Mesodermal cell (in vitro differentiated cells): Measurements from ENCODE around the gene ATXN7L1.

ENCODE experiments used
- H3K27ac ChIP-seq: 2 replicates; pipeline ENCODE4 v1.7.0; 2013; ENCODE audit warnings: mild to moderate bottlenecking, low read depth, low read length, moderate library complexity; ENCODE audit not compliant: severe bottlenecking
- H3K36me3 ChIP-seq: 2 replicates; pipeline ENCODE4 v1.7.1; 2013; ENCODE audit warnings: mild to moderate bottlenecking, low read length, moderate library complexity; ENCODE audit not compliant: control insufficient read depth, insufficient read depth
- H3K4me1 ChIP-seq: one replicate; pipeline ENCODE4 v1.7.1; 2013; ENCODE audit warnings: mild to moderate bottlenecking, low read length; ENCODE audit not compliant: insufficient read depth, control insufficient read depth, poor library complexity, severe bottlenecking
- H3K4me3 ChIP-seq: 2 replicates; pipeline ENCODE4 v1.7.0; 2013; ENCODE audit warnings: low read length, control low read depth, mild to moderate bottlenecking; ENCODE audit not compliant: insufficient read depth, poor library complexity, severe bottlenecking; ENCODE audit errors: extremely low read depth
- H3K9me3 ChIP-seq: 2 replicates; pipeline ENCODE4 v1.7.1; 2013; ENCODE audit warnings: mild to moderate bottlenecking, low read length, moderate library complexity; ENCODE audit not compliant: control insufficient read depth
- WGBS, 2 experiments: methylation state at CpG; one replicate each; pipeline ENCODE4 v1.1.5; 2013; ENCODE audit warnings: missing lambda C conversion rate in 2 of 2; ENCODE audit not compliant: insufficient coverage in 2 of 2; 5-methylcytosine and 5-hydroxymethylcytosine counted together

The ATXN7L1 gene

DNA sequence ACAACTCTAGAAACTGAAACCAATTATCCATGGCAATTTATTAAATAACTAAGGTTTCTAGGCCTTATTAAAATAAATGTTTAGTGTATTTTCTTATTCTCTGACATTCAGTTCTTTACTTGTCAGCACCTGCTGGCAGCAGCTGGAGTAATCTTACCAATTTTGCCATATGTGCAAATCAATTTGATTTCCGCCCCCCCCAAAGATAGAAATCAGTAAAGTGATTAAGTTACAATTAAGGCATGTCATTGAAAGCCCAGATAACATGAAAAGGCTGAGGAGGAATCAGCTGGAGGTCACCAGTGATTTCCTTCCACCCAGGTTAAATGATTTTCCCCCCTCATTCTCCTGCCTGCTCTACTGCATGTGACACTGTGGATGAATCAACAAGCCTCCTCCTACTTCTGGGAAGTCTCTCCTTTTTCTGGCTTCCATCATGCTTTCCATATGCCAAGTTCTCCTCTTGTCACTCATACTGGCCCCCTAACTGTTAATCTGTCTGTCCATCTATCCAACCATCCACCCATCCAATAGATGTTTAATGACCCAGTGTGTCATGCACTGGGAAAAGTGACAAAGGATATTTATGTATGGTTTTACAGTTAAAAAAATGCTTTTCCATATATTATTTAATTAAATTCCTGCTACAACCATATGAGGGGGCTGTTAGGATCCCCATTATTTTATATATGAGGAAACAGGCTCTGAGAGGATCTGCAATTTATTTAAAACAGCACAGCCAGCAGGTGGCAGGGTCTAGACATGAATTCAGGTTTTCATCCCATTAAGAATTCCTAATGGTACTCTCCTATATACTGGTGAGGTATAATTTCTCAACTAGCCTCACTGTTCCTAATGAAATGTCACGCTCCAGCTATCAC is 116.5 kb downstream of the ATXN7L1 start:
- Histone ChIP-seq H3K27ac (no peak overlapping the region), H3K4me3 (no peak overlapping the region), H3K9me3 (no peaks in the 10 kb centered on the region), H3K4me1 (no peaks in the 10 kb centered on the region), H3K36me3 (no peaks in the 10 kb centered on the region)
- no CpG with 5 or more reads among the region's 2 CpGs for WGBS, 2 experiments

DNA sequence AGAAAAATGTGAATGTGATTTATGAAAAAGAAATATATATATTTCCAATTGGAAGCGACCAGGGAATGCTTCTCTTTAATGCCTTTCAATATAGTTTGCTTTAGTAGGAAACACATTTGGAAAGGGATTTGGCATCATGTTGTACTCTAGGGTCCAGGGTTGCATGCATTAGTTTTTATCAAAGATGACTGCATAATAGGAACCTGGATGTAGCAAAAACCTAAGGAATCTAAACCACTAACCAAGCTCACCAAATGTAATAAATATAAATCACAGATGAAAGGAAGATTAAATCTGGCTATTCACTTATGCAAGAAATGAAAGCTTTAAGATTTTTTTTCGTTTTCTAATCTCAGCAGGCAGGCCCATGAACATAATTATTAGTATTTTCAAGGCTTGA is 120.0 kb downstream of the ATXN7L1 start:
- H3K27ac ChIP-seq = no peak overlapping the region
- H3K4me1 ChIP-seq = no peaks in the 10 kb centered on the region
- H3K4me3 ChIP-seq = no peak overlapping the region
- H3K9me3 ChIP-seq = no peaks in the 10 kb centered on the region
- peaks cover 10% of the 10 kb centered on the region for H3K36me3 ChIP-seq
- 100% methylated on average over 1 of the region's 2 CpGs for WGBS, 2 experiments

DNA sequence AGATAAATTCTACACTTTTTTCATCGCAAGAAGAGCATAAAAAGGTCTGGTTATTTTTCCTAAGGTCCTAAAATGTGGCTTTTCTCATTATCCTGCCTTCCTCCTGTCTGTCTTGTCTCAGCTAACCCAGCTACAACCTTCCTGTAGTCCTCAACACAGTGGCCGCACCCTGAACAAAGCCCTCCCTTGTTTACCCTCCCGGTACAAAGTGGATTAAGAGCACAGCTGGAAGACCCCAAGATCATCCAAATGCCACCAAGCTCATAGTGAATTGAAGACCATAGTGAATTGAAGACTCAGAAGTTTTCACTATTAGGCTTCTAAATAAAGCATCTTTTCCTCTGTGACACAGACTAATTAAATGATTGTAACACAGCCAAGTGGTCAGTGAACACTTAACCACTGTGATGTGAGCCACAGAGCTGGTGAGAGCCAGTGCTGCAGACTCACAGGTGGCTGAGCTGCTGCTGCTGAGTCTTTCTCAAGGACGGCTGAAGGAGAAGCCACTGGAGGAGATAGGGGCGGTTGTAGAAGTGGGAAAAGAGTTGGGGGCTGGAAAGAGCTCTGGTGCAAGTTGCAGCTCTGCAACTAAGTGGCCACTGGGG is 123.6 kb downstream of the ATXN7L1 start:
- H3K4me1 ChIP-seq = no peaks in the 10 kb centered on the region
- WGBS, 2 experiments = 80 to 91% methylated on average over 1 to 2 of the region's 5 CpGs
- H3K9me3 ChIP-seq = no peaks in the 10 kb centered on the region

DNA sequence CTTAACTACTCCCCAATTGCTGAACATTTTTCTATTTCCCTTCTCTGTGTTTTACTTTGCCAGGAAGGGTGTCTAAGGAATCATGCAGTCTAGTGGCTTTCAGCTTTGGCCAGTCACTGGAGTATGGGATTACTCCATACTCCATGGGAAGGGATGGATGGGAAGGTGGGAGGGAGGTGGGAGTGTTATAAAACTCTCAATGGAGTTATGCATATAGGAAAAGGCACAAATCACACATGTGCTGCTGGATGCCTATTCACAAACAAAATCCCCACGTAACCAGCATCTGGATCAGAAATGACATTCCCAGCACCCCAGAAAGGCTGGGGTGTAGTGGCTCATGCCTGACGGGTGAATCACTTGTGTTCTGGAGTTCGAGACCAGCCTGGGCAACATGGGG is 125.3 kb downstream of the ATXN7L1 start:
- H3K9me3 ChIP-seq = no peaks in the 10 kb centered on the region
- peaks cover 11% of the 10 kb centered on the region for H3K36me3 ChIP-seq
- no peaks in the 10 kb centered on the region for H3K4me1 ChIP-seq
- H3K4me3 ChIP-seq = no peak overlapping the region
- no peak overlapping the region for H3K27ac ChIP-seq
- 83 to 93% methylated on average over 1 to 2 of the region's 3 CpGs for WGBS, 2 experiments

More for the DNA sequence above, 123.6 kb downstream of the ATXN7L1 start:
- no peak overlapping the region for H3K4me3 ChIP-seq
- H3K27ac ChIP-seq = no peak overlapping the region
- H3K36me3 ChIP-seq = peaks cover 11% of the 10 kb centered on the region

DNA sequence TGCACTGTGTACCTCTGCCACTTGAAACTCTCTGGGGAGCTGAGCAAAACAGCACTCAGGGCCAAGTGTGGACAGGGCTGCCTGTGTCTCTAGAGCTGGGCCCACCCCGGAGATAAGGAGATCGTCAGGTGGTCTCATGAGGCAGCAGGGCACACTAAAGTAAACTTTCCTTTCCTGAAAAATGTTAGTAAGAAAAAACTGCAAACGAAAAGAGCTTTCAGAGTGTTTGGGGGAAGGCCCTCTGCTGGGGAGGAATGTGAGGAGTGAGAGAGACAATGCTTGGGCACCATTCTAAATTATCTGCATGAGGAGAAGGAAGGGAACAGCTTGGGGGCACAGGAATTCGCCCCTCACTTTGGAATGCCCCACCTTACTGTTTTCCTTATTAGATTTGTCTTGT is 127.7 kb downstream of the ATXN7L1 start:
- 29 to 69% methylated on average over 1 to 2 of the region's 4 CpGs for WGBS, 2 experiments
- no peaks in the 10 kb centered on the region for H3K4me1 ChIP-seq
- no peak overlapping the region for H3K4me3 ChIP-seq
- H3K27ac ChIP-seq = no peak overlapping the region
- H3K9me3 ChIP-seq = no peaks in the 10 kb centered on the region
- peaks cover 11% of the 10 kb centered on the region for H3K36me3 ChIP-seq

DNA sequence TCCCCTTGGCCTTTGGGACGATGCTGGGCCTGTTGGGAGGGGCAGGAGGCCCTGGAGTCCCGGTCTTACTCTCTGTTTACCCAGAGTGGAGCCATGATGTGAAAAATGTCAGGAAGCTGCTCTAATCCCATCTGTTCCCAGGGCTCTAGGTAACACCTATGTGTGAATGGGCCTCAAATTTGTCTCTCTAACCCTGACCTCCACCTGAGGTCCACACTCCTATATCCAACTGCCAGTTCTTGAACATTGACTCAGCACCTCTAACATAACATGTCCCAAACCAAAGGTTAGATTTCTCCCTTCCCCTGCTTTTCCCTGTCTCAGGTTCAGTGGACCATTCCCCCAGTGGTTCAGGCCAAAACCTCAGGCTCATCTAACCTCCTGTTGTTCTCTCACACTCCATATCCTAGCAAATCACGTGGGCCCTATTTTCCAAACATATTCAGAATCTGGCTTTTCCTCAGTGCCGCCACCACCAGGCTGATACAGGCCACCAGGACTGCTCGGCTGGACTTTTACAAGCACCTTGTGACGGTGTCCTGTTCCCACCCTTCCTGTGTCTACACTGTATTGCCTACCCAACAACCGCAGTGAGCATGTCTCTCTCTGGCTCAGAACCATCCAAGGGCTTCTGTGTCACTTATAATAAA is 130.6 kb downstream of the ATXN7L1 start:
- H3K9me3 ChIP-seq = no peaks in the 10 kb centered on the region
- H3K27ac ChIP-seq = no peak overlapping the region
- 79 to 89% methylated on average over 7 of the region's 7 CpGs for WGBS, 2 experiments
- peaks cover 3% of the 10 kb centered on the region for H3K4me1 ChIP-seq
- H3K36me3 ChIP-seq = no peaks in the 10 kb centered on the region
- no peak overlapping the region for H3K4me3 ChIP-seq

DNA sequence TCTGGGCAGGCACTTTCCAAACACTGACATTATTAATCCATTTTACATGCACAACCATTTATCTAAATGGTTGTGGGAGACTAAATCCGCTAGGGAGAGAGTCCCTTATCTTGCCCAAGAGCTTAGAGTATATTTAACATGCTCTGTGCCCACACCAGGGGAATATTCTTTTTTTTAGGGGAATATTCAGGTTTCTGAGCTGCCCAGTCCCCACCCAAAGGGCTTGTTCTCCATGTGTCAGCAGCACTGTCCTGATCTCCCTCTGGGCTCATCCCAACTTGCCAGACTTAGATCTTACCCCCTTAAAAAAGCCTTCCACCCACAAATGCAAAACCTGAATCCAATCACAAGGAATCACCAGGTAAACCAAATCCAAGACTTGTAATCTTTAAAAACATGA is 132.1 kb downstream of the ATXN7L1 start:
- no CpG with 5 or more reads among the region's 1 CpG for WGBS, 2 experiments
- H3K4me3 ChIP-seq = no peak overlapping the region
- H3K4me1 ChIP-seq = peaks cover 3% of the 10 kb centered on the region
- H3K9me3 ChIP-seq = no peaks in the 10 kb centered on the region
- H3K36me3 ChIP-seq = peaks cover 2% of the 10 kb centered on the region
- H3K27ac ChIP-seq = no peak overlapping the region

DNA sequence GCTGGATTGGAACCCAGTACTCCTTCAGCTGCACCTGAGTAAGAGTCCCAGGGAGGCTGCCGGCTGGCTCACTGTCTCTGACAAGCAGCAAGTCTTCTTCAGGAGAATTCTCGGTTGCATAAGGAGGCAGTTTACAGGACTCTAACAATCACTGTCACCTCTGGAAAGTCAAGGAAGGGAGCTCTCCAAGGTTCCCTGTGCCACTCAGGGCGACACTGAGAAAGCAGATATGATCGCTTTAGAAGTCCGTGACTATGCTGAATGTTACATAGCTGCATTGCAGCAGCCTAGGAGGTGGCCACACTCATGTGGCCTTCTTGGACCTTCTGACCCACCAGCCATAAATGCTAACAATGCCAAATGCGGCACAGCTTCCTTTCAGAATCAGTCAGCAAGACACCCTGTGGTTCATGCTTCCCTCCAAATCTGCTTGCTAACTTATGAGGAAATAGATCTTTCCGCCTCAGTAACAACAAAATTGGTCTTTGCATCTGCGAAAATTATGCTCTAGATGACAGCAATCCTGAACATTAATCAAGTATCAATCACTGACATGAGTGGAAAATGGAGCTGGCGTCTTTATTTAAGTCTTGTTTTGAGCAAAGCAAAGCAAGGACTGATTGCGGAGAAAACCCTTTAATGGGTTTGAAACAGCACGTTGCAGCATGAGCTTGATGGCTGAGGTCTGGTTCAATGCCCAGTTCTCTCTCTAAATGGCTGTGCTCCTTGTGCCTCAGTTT is 132.9 kb downstream of the ATXN7L1 start:
- Histone ChIP-seq H3K4me1 (peaks cover 3% of the 10 kb centered on the region), H3K27ac (no peak overlapping the region), H3K4me3 (no peak overlapping the region), H3K9me3 (no peaks in the 10 kb centered on the region), H3K36me3 (peaks cover 4% of the 10 kb centered on the region)
- WGBS, 2 experiments = 81 to 88% methylated on average over 8 to 10 of the region's 11 CpGs

DNA sequence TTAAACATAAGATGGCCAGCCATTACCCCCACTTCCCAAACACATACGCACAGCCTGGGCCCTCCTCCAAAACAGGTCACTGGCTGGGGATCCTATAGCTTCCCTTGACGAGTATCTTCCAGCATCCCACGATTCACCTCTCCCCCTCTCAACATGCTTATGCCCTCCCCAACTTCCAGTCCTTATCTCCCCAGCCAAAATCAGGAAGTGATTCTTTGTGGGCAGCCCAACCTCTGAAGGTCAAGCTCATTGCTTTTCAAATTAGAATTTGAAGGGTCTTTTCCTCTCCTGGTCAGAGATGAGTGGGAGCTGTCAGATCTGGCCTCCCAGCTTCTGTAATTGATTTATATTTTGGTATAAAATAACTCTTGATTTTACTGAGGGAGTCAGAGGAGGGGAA is 133.6 kb downstream of the ATXN7L1 start:
- WGBS, 2 experiments = 92% methylated on average over 2 to 3 of the region's 3 CpGs
- no peak overlapping the region for H3K4me3 ChIP-seq
- no peaks in the 10 kb centered on the region for H3K9me3 ChIP-seq
- peaks cover 4% of the 10 kb centered on the region for H3K36me3 ChIP-seq
- no peak overlapping the region for H3K27ac ChIP-seq
- peaks cover 3% of the 10 kb centered on the region for H3K4me1 ChIP-seq

DNA sequence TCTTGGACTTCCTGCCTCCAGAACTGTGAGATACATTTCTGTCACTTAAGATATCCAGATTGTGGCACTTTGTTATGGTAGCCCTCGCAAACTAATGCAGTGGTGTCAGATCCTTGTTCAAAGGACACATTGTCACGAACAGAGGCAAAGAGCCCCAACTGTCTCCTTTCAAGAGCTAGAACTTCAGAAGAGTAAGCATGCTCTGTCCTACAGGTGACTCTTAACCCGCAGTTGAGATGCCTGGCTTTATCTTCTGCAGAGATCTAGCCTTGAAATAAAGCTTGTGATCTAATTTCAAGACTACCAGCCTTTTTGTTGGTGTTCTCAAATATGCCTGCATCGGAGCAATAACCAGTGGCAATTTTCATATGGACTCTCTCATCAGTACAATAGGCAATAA is 134.4 kb downstream of the ATXN7L1 start:
- peaks cover 4% of the 10 kb centered on the region for H3K36me3 ChIP-seq
- H3K4me1 ChIP-seq = peaks cover 3% of the 10 kb centered on the region
- H3K4me3 ChIP-seq = no peak overlapping the region
- no peak overlapping the region for H3K27ac ChIP-seq
- no peaks in the 10 kb centered on the region for H3K9me3 ChIP-seq
- WGBS, 2 experiments = 84 to 93% methylated on average over 4 of the region's 4 CpGs
